ENCODE results near the gene LRRC3C.
A peak's percentile ranks its signal among the peaks of the same experiment; 100 is the strongest.

LRRC3C gene

GRCh38 chr17:39951924-39952679 is 24.6 kb downstream of the LRRC3C start:
- DNase-seq = no peak

- peak; percentile 99 for DNase-seq
Observed at GRCh38 chr17:39952680-39953470, 25.3 kb downstream of the LRRC3C start.

GRCh38 chr17:39953471-39953888 is 25.9 kb downstream of the LRRC3C start:
- DNase-seq = no peak

- no peak for DNase-seq
Observed at GRCh38 chr17:39954876-39955275, 27.3 kb downstream of the LRRC3C start.

- DNase-seq = no peak
Observed at GRCh38 chr17:39955726-39956225, 28.2 kb downstream of the LRRC3C start.

GRCh38 chr17:39960524-39961041 is 33.1 kb downstream of the LRRC3C start:
- no peak for DNase-seq

- DNase-seq = no peak
Observed at GRCh38 chr17:39962642-39963220, 35.2 kb downstream of the LRRC3C start, which contains the start of gene GSDMA. Gene GSDMA, plus strand, starts transcription at chr17:39963004. Its CDS starts 2,684 bp downstream, at chr17:39965688.

GRCh38 chr17:39963829-39964228 is 36.3 kb downstream of the LRRC3C start:
- no peak for DNase-seq

GRCh38 chr17:39965017-39965699 is 37.6 kb downstream of the LRRC3C start:
- no peak for DNase-seq

GRCh38 chr17:39966771-39967170 is 39.2 kb downstream of the LRRC3C start:
- DNase-seq = no peak

- no peak for DNase-seq
Observed at GRCh38 chr17:39968761-39969160, 41.2 kb downstream of the LRRC3C start.

GRCh38 chr17:39969375-39969774 is 41.8 kb downstream of the LRRC3C start:
- no peak for DNase-seq

- no peak for DNase-seq
Observed at GRCh38 chr17:39970157-39970692, 42.7 kb downstream of the LRRC3C start.

- DNase-seq = no peak
Observed at GRCh38 chr17:39971076-39971603, 43.6 kb downstream of the LRRC3C start.

- DNase-seq = no peak
Observed at GRCh38 chr17:39972271-39972670, 44.7 kb downstream of the LRRC3C start.

GRCh38 chr17:39973496-39973895 is 46.0 kb downstream of the LRRC3C start:
- DNase-seq = no peak

GRCh38 chr17:39974433-39974832 is 46.9 kb downstream of the LRRC3C start:
- DNase-seq = no peak

GRCh38 chr17:39975801-39976200 is 48.3 kb downstream of the LRRC3C start:
- no peak for DNase-seq

- DNase-seq = no peak
Observed at GRCh38 chr17:39979016-39979670, 51.6 kb downstream of the LRRC3C start.

GRCh38 chr17:39979893-39980350 is 52.4 kb downstream of the LRRC3C start:
- DNase-seq = no peak
